Measurements from ENCODE around the gene ZCCHC8.

DNA sequence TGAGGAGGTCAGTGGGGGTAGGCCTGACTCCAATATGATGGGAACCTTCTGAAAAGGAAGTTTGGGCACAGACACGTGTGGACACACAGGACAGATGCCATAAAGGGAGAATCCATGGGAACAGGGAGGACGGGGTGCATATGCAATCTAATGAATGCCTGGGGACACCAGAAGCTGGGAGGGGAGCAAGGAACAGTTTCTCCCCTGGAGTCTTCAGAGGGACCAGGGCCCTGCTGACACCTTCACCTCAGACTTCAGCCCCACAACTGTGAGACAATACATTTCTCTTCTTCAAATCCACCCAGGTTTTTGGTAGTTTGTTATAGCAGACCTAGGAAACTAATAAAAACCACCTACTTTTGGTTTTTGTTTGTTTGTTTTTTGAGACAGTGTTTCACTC is 43.1 kb downstream of the ZCCHC8 start:
- TF ChIP-seq, protein P1, sequence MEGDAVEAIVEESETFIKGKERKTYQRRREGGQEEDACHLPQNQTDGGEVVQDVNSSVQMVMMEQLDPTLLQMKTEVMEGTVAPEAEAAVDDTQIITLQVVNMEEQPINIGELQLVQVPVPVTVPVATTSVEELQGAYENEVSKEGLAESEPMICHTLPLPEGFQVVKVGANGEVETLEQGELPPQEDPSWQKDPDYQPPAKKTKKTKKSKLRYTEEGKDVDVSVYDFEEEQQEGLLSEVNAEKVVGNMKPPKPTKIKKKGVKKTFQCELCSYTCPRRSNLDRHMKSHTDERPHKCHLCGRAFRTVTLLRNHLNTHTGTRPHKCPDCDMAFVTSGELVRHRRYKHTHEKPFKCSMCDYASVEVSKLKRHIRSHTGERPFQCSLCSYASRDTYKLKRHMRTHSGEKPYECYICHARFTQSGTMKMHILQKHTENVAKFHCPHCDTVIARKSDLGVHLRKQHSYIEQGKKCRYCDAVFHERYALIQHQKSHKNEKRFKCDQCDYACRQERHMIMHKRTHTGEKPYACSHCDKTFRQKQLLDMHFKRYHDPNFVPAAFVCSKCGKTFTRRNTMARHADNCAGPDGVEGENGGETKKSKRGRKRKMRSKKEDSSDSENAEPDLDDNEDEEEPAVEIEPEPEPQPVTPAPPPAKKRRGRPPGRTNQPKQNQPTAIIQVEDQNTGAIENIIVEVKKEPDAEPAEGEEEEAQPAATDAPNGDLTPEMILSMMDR (IDR thresholded peaks at IDR 0.05) = no peak
- TF ChIP-seq POLR2A (IDR thresholded peaks at IDR 0.05) (no peak), POLR2AphosphoS5 (IDR thresholded peaks at IDR 0.05) (no peak)

Data from sigmoid colon (tissue), 4 donors.